Naive thymus-derived CD4-positive, alpha-beta T cell (primary cell): ENCODE results near the gene BET1L. TPM values are rescaled to one million over a fixed set of nuclear protein-coding genes. Genes with fewer than 3 reads are reported as not detected.
"Not testable (repeated sequence)": the region's sequence is repeated elsewhere in the genome, so short reads cannot be mapped to it uniquely, and the experiment has no call there.

Experiments used
- ATAC-seq: fragments of 150-1000 bp; cut with Tn5 transposase; 2 replicates; pipeline ENCODE4 v1.10.0; 2021; ENCODE audit warnings: mild to moderate bottlenecking, moderate library complexity
- CTCF ChIA-PET: fragments of 350-600 bp; sonication (Branson Sonifier 250); formaldehyde crosslinking; loops from one replicate; lab custom pipeline; 2021; ENCODE audit warnings: antibody characterized with exemption; lab: Charles Lee
- POLR2A ChIA-PET: fragments of 350-600 bp; sonication (Branson Sonifier 250); formaldehyde crosslinking; loops from one replicate; lab custom pipeline; 2021; ENCODE audit warnings: antibody characterized with exemption, inconsistent platforms; lab: Charles Lee
- DNase-seq, 9 donors: peaks; one replicate each; pipeline versions ENCODE4 v3.0.0 to v3.0.0-alpha.2; 2020 to 2022; ENCODE audit warnings: mixed read lengths in 1 of 9
- H3K27ac ChIP-seq: one replicate; pipeline ENCODE4 v1.7.0; 2013; ENCODE audit warnings: mild to moderate bottlenecking, low read depth, low read length, moderate library complexity
- H3K27me3 ChIP-seq, 2 donors: one replicate each; pipeline ENCODE4 v1.7.0; 2013; ENCODE audit warnings: low read length in 2 of 2, mild to moderate bottlenecking in 2 of 2, moderate library complexity in 2 of 2; ENCODE audit not compliant: control insufficient read depth in 2 of 2, insufficient read depth in 2 of 2
- H3K36me3 ChIP-seq, 3 experiments: 1 replicate in 2 of 3; 2 replicates in 1 of 3; pipeline ENCODE4 v1.7.0; 2013; ENCODE audit warnings: low read length in 3 of 3, mild to moderate bottlenecking in 3 of 3, moderate library complexity in 1 of 3; ENCODE audit not compliant: insufficient read depth in 3 of 3, control insufficient read depth in 2 of 3
- H3K4me1 ChIP-seq, 2 donors: one replicate each; pipeline ENCODE4 v1.7.0; 2013; ENCODE audit warnings: low read length in 2 of 2, mild to moderate bottlenecking in 2 of 2, moderate library complexity in 1 of 2; ENCODE audit not compliant: control insufficient read depth in 2 of 2, insufficient read depth in 2 of 2
- H3K4me3 ChIP-seq: 2 replicates; pipeline ENCODE4 v1.7.0; 2013; ENCODE audit warnings: mild to moderate bottlenecking, low read length
- H3K9me3 ChIP-seq, 3 experiments: 1 replicate in 2 of 3; 2 replicates in 1 of 3; pipeline ENCODE4 v1.7.0; 2013; ENCODE audit warnings: low read length in 3 of 3; ENCODE audit not compliant: control insufficient read depth in 2 of 3
- H3K27ac Mint-ChIP-seq, 9 donors: one replicate each; pipeline ENCODE4 v1.8.0; 2020 to 2022; ENCODE audit warnings: mixed read lengths in 9 of 9, mild to moderate bottlenecking in 8 of 9, moderate library complexity in 5 of 9, inconsistent platforms in 2 of 9
- H3K27me3 Mint-ChIP-seq, 5 donors: one replicate each; pipeline ENCODE4 v1.8.0; 2021 to 2022; ENCODE audit warnings: mixed read lengths in 5 of 5, mild to moderate bottlenecking in 1 of 5
- H3K36me3 Mint-ChIP-seq, 5 donors: one replicate each; pipeline ENCODE4 v1.8.0; 2020 to 2022; ENCODE audit warnings: mixed read lengths in 5 of 5, mild to moderate bottlenecking in 3 of 5, inconsistent platforms in 1 of 5
- H3K4me1 Mint-ChIP-seq, 7 donors: one replicate each; pipeline ENCODE4 v1.8.0; 2020 to 2022; ENCODE audit warnings: mixed read lengths in 7 of 7, mild to moderate bottlenecking in 3 of 7, inconsistent platforms in 1 of 7
- H3K4me3 Mint-ChIP-seq, 10 donors: one replicate each; pipeline ENCODE4 v1.8.0; 2020 to 2022; ENCODE audit warnings: mild to moderate bottlenecking in 10 of 10, mixed read lengths in 10 of 10, moderate library complexity in 6 of 10, inconsistent platforms in 2 of 10
- H3K9me3 Mint-ChIP-seq, 11 donors: one replicate each; pipeline ENCODE4 v1.8.0; 2020 to 2022; ENCODE audit warnings: mixed read lengths in 11 of 11, mild to moderate bottlenecking in 4 of 11, inconsistent platforms in 1 of 11, moderate library complexity in 1 of 11
- intact Hi-C, 2 donors: fragments of 100-400 bp; cut with micrococcal nuclease; formaldehyde crosslinking; loops; one replicate each; pipeline ENCODE4 v1.15.1; 2023
- polyA plus RNA-seq, 2 donors: library from polyadenylated mRNA; unstranded; fragments of 300-500 nt; fragmentation: Illumina TruSeq; gene quantifications; one replicate each; pipeline ENCODE4 v1.2.3, GENCODE V29; 2021
- total RNA-seq, 6 experiments: library from RNA in 5 of 6; stranded (reverse) in 5 of 6; gene quantifications; 1 replicate in 5 of 6; 2 replicates in 1 of 6; pipeline ENCODE4 v1.2.3 and lab custom pipeline; 2021 to 2026

BET1L gene
- total and polyA plus RNA-seq, 7 experiments from 2014 or later, result 47.1 to 125 (median 89.3) TPM

DNA sequence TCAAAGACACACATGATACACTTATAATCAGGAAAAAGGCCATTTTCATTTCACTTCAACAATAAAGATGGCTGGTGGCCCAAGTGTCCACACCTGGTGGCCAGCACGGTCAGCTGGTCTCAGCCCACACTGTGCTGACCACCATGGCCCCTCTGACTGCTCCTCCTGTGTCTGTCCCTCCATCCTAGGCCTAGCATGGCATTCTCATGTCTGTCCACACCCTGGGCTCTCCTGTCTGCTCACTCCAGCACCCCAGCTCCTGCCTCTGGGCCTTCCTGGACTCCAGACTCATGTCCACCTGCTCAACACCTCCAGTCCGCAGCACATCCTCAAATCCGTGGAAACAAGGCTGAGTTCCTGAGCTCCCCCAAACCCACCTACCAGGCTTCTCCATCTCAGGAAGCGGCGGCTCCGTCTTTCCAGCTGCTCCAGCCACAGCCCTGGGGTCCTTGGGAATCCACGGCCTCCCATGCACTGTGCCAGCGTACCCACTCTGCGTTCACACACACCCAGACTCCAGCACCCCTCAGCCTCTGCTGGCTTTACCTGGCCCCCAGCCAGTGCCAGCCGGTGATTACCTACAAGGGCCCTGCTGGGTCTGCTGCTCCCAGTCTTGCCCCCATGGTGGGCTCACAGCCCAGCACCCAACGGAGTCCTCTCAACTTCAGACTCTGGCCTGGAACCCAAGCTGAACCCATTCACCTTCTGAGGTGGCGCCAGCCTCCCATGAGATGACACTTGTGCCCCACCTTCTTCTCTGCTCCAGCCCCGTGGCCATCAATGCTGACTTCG lies 15.0 kb upstream of the BET1L start:
- H3K27ac ChIP-seq, result no peak overlapping the region
- peak overlapping the region in 3 of 9 donors; percentile 19 to 25 (median 21) for H3K27ac Mint-ChIP-seq
- H3K27me3 Mint-ChIP-seq, result no peaks in the 10 kb centered on the region
- H3K27me3 ChIP-seq, result no peaks in the 10 kb centered on the region
- no peaks in the 10 kb centered on the region for H3K9me3 Mint-ChIP-seq
- peaks cover 0 to 22% (median 8%) of the 10 kb centered on the region in 7 donors for H3K4me1 Mint-ChIP-seq
- ATAC-seq (no peak), DNase-seq (no peak)
- no peaks in the 10 kb centered on the region for H3K4me1 ChIP-seq
- peaks cover 0 to 15% (median 3%) of the 10 kb centered on the region in 3 experiments for H3K36me3 ChIP-seq
- POLR2A ChIA-PET, result interaction anchor here (1.3 to 1.4 kb wide), 2 partner anchors 10 to 15 kb away, joined by 3 read pairs; partner anchors contain the start of gene PSMD13
- H3K36me3 Mint-ChIP-seq, result peaks cover 0 to 30% (median 16%) of the 10 kb centered on the region in 5 donors
- CTCF ChIA-PET, result no interaction called here
- no peak overlapping the region for H3K4me3 ChIP-seq
- H3K9me3 ChIP-seq, result no peaks in the 10 kb centered on the region
- intact Hi-C loops, result no loop called here
- H3K4me3 Mint-ChIP-seq, result no peak overlapping the region

DNA sequence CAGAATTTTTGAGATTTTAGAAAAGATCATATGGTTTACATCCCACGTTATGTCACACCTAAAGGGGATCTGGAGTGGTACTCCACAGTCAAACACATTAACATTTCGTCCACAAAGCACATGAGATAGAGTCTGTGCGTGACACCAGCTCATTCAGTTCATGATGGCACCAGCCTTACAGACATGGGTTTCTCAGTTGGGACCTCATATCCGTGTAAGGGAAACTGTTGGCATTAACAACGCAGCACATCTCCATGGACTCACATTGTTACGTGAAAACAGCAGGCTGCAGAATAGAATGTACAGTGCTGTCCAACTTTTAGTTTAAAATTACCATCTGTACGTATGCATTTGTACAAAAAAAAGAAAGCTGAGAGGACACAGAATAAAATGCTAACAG lies 14.3 kb upstream of the BET1L start:
- no peaks in the 10 kb centered on the region for H3K27me3 Mint-ChIP-seq
- no peak overlapping the region for H3K4me3 Mint-ChIP-seq
- peaks cover 0 to 30% (median 16%) of the 10 kb centered on the region in 5 donors for H3K36me3 Mint-ChIP-seq
- H3K9me3 Mint-ChIP-seq, result no peaks in the 10 kb centered on the region
- Histone ChIP-seq H3K36me3 (peaks cover 0 to 18% (median 3%) of the 10 kb centered on the region in 3 experiments), H3K27me3 (no peaks in the 10 kb centered on the region), H3K9me3 (no peaks in the 10 kb centered on the region), H3K4me3 (no peak overlapping the region), H3K4me1 (no peaks in the 10 kb centered on the region), H3K27ac (no peak overlapping the region)
- ATAC-seq (no peak), DNase-seq (no peak)
- intact Hi-C loops, result no loop called here
- CTCF ChIA-PET, result no interaction called here
- POLR2A ChIA-PET, result interaction anchor here (1.3 to 1.4 kb wide), 2 partner anchors 9 to 16 kb away, joined by 3 read pairs; partner anchors contain the start of gene PSMD13
- peaks cover 0 to 22% (median 8%) of the 10 kb centered on the region in 7 donors for H3K4me1 Mint-ChIP-seq
- no peak overlapping the region for H3K27ac Mint-ChIP-seq

DNA sequence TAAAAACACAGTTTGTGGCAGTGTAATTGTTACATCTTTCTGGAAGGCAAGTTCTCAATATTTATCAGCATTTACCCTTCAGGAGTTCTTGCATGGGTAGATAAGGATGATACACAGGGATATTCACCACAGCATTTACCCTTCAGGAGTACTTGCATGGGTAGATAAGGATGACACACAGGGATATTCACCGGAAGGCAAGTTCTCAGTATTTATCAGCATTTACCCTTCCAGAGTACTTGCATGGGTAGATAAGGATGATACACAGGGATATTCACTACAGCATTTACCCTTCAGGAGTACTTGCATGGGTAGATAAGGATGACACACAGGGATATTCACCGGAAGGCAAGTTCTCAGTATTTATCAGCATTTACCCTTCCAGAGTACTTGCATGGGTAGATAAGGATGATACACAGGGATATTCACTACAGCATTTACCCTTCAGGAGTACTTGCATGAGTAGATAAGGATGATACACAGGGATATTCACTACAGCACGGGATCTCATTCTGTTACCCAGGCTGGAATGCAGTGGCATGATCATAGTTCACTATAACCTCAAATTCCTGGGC lies 13.5 kb upstream of the BET1L start:
- H3K27ac Mint-ChIP-seq, H3K27me3 Mint-ChIP-seq, H3K4me3 Mint-ChIP-seq, H3K27me3 ChIP-seq, H3K9me3 Mint-ChIP-seq, DNase-seq, H3K9me3 ChIP-seq, intact Hi-C loops, H3K27ac ChIP-seq, CTCF ChIA-PET, H3K4me1 ChIP-seq, H3K4me3 ChIP-seq, ATAC-seq: not testable (repeated sequence)
- peaks cover 0 to 25% (median 3%) of the 10 kb centered on the region in 3 experiments for H3K36me3 ChIP-seq
- POLR2A ChIA-PET, result interaction anchor here (1.3 to 1.4 kb wide), 2 partner anchors 8 to 16 kb away, joined by 3 read pairs; partner anchors contain the start of gene PSMD13
- Mint-ChIP-seq H3K36me3 (peaks cover 0 to 26% (median 14%) of the 10 kb centered on the region in 5 donors), H3K4me1 (peaks cover 0 to 20% (median 4%) of the 10 kb centered on the region in 7 donors)

DNA sequence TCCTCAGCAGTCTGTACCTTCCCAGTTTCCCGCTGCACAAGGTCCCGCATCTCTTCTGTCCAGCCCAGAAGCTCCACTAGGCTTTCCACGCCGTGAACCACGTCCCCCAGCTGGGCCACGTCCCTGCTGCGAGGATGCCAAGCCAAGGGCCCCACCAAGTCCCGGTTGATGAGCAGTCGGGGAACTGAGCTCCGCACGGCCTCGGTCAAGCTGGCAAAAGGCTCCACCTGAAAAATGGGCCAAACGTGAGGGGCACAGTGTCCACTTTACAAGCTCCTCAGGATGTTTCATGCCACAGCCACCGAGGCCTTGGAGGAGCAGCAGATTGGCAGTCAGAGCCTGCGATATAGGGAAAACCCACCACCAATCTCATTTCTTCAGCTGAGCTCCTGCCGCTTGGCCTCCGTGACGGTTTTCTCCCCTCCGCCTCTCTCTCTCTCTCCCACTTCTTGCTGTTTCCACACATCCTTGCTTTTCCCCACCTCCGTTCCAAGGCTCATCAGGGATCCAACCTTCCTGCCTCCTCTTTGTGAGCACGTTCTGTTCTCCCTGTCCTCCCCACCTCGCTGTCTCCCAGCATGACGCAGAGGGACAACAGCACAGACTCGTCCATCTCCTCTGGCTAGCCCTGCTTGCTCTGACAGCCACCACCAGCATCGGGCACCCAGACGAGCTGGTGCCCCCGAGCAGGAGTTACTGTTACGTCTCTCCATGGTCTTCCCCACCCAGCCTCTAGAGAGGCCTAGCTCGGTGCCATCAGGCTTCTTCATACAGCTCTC lies 11.8 kb upstream of the BET1L start:
- DNase-seq, result peak in 1 of 9 donors; percentile 5
- H3K27me3 ChIP-seq, result no peaks in the 10 kb centered on the region
- no peak for ATAC-seq
- intact Hi-C loops, result no loop called here
- no peaks in the 10 kb centered on the region for H3K27me3 Mint-ChIP-seq
- H3K4me3 ChIP-seq, result no peak overlapping the region
- peaks cover 0 to 18% (median 4%) of the 10 kb centered on the region in 7 donors for H3K4me1 Mint-ChIP-seq
- no peak overlapping the region for H3K4me3 Mint-ChIP-seq
- H3K27ac Mint-ChIP-seq, result peak overlapping the region in 2 of 9 donors; percentile 53 to 68
- peaks cover 4 to 28% (median 10%) of the 10 kb centered on the region in 5 donors for H3K36me3 Mint-ChIP-seq
- H3K9me3 ChIP-seq, result no peaks in the 10 kb centered on the region
- H3K36me3 ChIP-seq, result peaks cover 11 to 42% (median 12%) of the 10 kb centered on the region in 3 experiments
- ChIA-PET CTCF (no interaction called here), POLR2A (interaction anchor here (0.6 kb wide), 1 partner anchor 13 kb away, joined by 3 read pairs; no protein-coding TSS in a partner anchor)
- no peak overlapping the region for H3K27ac ChIP-seq
- no peaks in the 10 kb centered on the region for H3K4me1 ChIP-seq
- H3K9me3 Mint-ChIP-seq, result no peaks in the 10 kb centered on the region

DNA sequence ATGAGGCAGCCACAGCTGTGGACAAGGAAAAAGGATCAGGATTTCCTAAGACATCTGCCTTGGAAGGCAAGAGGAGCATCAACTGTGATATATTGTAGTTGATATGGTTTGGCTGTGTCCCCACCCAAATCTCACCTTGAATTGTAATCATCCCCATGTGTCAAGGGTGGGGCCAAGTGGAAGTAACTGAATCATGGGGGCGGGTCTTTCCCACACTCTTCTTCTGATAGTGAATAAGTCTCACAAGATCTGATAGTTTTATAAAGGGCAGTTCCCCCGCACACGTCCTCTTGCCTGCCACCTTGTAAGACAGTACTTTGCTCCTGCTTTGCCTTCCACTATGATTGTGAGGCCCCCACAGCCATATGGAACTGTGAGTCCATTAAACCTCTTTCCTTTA lies 10.5 kb upstream of the BET1L start:
- ChIA-PET CTCF (no interaction called here), POLR2A (no interaction called here)
- Histone ChIP-seq H3K4me1 (no peaks in the 10 kb centered on the region), H3K4me3 (no peak overlapping the region), H3K27ac (no peak overlapping the region), H3K27me3 (no peaks in the 10 kb centered on the region), H3K9me3 (no peaks in the 10 kb centered on the region), H3K36me3 (peaks cover 13 to 48% (median 19%) of the 10 kb centered on the region in 3 experiments)
- intact Hi-C loops, result no loop called here
- ATAC-seq, result no peak
- H3K4me3 Mint-ChIP-seq, result no peak overlapping the region
- DNase-seq, result peak in 1 of 9 donors; percentile 4
- H3K36me3 Mint-ChIP-seq, result peaks cover 9 to 26% (median 11%) of the 10 kb centered on the region in 5 donors
- no peaks in the 10 kb centered on the region for H3K27me3 Mint-ChIP-seq
- no peaks in the 10 kb centered on the region for H3K9me3 Mint-ChIP-seq
- H3K27ac Mint-ChIP-seq, result peak overlapping the region in 5 of 9 donors; percentile 36 to 84 (median 60)
- peaks cover 0 to 15% (median 0%) of the 10 kb centered on the region in 7 donors for H3K4me1 Mint-ChIP-seq
